IMR-90 (cell line): Measurements from ENCODE around the gene VN1R2.

Experiments used
- CEBPB ChIP-seq: IDR thresholded peaks from 2 replicates; pipeline ENCODE4 v1.6.1; 2012; ENCODE audit warnings: low read depth, low read length, improper control_type of control experiment
- CTCF ChIP-seq: conservative IDR thresholded peaks from 2 replicates; pipeline ENCODE4 v1.5.1; 2012; ENCODE audit warnings: mild to moderate bottlenecking, low read depth, low read length, improper control_type of control experiment
- ELK1 ChIP-seq: fragments of 150-350 bp; IDR thresholded peaks from 2 replicates; pipeline ENCODE4 v1.6.1; 2016; ENCODE audit warnings: low read depth, mild to moderate bottlenecking, low read length, moderate library complexity, borderline replicate concordance
- MAFK ChIP-seq: IDR thresholded peaks from 2 replicates; pipeline ENCODE4 v1.6.1; 2012; ENCODE audit warnings: low read depth, low read length, improper control_type of control experiment
- MAZ ChIP-seq: IDR thresholded peaks from 2 replicates; pipeline ENCODE4 v1.6.1; 2012; ENCODE audit warnings: low read depth, mild to moderate bottlenecking, low read length, improper control_type of control experiment, moderate library complexity, borderline replicate concordance
- MXI1 ChIP-seq: IDR thresholded peaks from 2 replicates; pipeline ENCODE4 v1.6.1; 2012; ENCODE audit warnings: low read depth, mild to moderate bottlenecking, low read length, moderate library complexity, borderline replicate concordance
- POLR2A ChIP-seq: IDR thresholded peaks from 2 replicates; pipeline ENCODE4 v1.6.1; 2012; ENCODE audit warnings: mild to moderate bottlenecking, low read depth, low read length
- RAD21 ChIP-seq: IDR thresholded peaks from 2 replicates; pipeline ENCODE4 v1.6.1; 2012; ENCODE audit warnings: low read length, improper control_type of control experiment
- RFX5 ChIP-seq: IDR thresholded peaks from 2 replicates; pipeline ENCODE4 v1.8.0; 2012; ENCODE audit warnings: low read depth, mild to moderate bottlenecking, low read length, moderate library complexity
- SMC3 ChIP-seq: fragments of 150-350 bp; IDR thresholded peaks from 2 replicates; pipeline ENCODE4 v1.6.1; 2016; ENCODE audit warnings: low read depth, mild to moderate bottlenecking, antibody characterized with exemption, low read length, moderate library complexity
- USF2 ChIP-seq: fragments of 150-350 bp; IDR thresholded peaks from 2 replicates; pipeline ENCODE4 v1.6.1; 2017; ENCODE audit warnings: mild to moderate bottlenecking, antibody characterized with exemption, low read length, low read depth

- TF ChIP-seq CTCF (no peak; the same call in 1 of the 2 replicates), RFX5 (no peak), POLR2A (no peak), RAD21 (peak; percentile 33; the same call in 1 of the 2 replicates), CEBPB (no peak), USF2 (no peak), SMC3 (peak; percentile 22; the same call in 1 of the 2 replicates), MAFK (no peak), MXI1 (no peak), MAZ (no peak), ELK1 (no peak)
Measured at GRCh38 chr19:53308339-53308811, 50.3 kb downstream of the VN1R2 start.
